ENCODE data around the gene RHOU. TPM values are rescaled to one million over a fixed set of nuclear protein-coding genes. Genes with fewer than 3 reads are reported as not detected.

Gene RHOU
- polyA plus RNA-seq, 1 donor from 2014 or later, result 13.0 TPM

DNA sequence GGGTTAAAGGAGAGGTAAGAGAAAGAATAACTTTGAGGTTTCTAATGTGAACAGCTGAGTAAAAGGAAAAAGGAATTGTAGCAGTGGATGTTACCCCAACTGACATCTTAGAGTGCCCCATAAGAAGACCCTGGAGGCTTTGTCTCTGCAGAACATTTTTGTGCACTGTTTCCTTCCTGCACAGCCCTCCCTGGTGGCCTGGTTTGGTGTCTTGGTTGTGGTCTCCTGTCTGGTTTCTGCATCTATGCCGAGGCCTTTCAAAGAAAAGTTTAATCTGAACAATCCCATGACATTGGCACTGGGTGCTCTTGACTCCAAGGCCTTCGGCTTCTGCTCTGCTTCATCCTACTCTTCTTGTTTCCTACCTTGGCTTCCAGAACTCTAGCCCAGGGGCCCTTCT lies 57.8 kb downstream of the RHOU start:
- Histone ChIP-seq H2AFZ (ENCODE audit: low read depth, low read length) (no peak overlapping the region), H3K9me2 (ENCODE audit: insufficient read depth, low read length) (no peaks in the 10 kb centered on the region), H3K36me3 (ENCODE audit: insufficient read depth, low read length) (no peaks in the 10 kb centered on the region), H3K27ac (ENCODE audit: low read length) (no peak overlapping the region), H3F3A (ENCODE audit: insufficient read depth, low read length, poor library complexity, severe bottlenecking) (no peaks in the 10 kb centered on the region), H4K20me1 (ENCODE audit: insufficient read depth) (no peaks in the 10 kb centered on the region), H3K9me3 (ENCODE audit: low read length) (no peaks in the 10 kb centered on the region), H3K27me3 (ENCODE audit: insufficient read depth, low read depth, low read length) (no peaks in the 10 kb centered on the region), H3K79me2 (replicated peaks; ENCODE audit: insufficient read depth, low read length) (no peaks in the 10 kb centered on the region), H3K9ac (ENCODE audit: low read length) (no peak overlapping the region), H3K4me2 (ENCODE audit: low read length) (no peak overlapping the region), H3K4me3 (ENCODE audit: low read length) (no peak overlapping the region)
- TF ChIP-seq SMC3 (conservative IDR thresholded peaks at IDR 0.05; ENCODE audit: poor library complexity) (no peak), TAF1 (IDR thresholded peaks at IDR 0.05; ENCODE audit: low read depth) (no peak), EP300 (conservative IDR thresholded peaks at IDR 0.05; ENCODE audit: poor library complexity, severe bottlenecking) (no peak), MXI1 (conservative IDR thresholded peaks at IDR 0.05; ENCODE audit: poor library complexity, severe bottlenecking) (no peak), EZH2 (IDR thresholded peaks at IDR 0.05; ENCODE audit: borderline replicate concordance, insufficient read depth, low read length, poor library complexity, severe bottlenecking) (no peak), CTCF (IDR thresholded peaks at IDR 0.05; ENCODE audit: poor library complexity, severe bottlenecking) (no peak), POLR2AphosphoS5 (IDR thresholded peaks at IDR 0.05) (no peak), RAD21 (conservative IDR thresholded peaks at IDR 0.05) (no peak)
- TF ChIP-seq, protein P1, sequence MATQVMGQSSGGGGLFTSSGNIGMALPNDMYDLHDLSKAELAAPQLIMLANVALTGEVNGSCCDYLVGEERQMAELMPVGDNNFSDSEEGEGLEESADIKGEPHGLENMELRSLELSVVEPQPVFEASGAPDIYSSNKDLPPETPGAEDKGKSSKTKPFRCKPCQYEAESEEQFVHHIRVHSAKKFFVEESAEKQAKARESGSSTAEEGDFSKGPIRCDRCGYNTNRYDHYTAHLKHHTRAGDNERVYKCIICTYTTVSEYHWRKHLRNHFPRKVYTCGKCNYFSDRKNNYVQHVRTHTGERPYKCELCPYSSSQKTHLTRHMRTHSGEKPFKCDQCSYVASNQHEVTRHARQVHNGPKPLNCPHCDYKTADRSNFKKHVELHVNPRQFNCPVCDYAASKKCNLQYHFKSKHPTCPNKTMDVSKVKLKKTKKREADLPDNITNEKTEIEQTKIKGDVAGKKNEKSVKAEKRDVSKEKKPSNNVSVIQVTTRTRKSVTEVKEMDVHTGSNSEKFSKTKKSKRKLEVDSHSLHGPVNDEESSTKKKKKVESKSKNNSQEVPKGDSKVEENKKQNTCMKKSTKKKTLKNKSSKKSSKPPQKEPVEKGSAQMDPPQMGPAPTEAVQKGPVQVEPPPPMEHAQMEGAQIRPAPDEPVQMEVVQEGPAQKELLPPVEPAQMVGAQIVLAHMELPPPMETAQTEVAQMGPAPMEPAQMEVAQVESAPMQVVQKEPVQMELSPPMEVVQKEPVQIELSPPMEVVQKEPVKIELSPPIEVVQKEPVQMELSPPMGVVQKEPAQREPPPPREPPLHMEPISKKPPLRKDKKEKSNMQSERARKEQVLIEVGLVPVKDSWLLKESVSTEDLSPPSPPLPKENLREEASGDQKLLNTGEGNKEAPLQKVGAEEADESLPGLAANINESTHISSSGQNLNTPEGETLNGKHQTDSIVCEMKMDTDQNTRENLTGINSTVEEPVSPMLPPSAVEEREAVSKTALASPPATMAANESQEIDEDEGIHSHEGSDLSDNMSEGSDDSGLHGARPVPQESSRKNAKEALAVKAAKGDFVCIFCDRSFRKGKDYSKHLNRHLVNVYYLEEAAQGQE (IDR thresholded peaks at IDR 0.05; ENCODE audit: borderline replicate concordance), result no peak

DNA sequence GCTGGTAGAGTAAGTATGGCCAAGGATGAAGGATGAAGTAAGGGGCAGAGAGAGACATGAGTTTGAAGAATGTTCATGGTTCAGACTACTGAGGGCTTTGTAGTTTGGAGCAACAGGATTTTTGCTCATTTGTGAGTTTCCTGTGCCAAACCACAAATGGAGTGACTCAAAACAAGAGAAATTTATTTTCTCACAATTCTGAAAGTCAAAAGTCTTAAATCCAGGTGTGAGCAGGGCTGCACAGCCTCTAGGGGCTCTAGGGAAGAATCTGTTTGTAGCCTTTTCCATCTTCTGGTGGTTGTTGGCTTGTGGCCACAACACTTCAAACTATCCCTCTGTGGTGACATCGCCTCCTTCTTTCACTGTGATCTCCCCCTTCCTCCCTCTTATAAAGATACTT lies 58.9 kb downstream of the RHOU start:
- H3K27ac ChIP-seq (ENCODE audit: low read length), result no peak overlapping the region
- no peaks in the 10 kb centered on the region for H3K9me3 ChIP-seq (ENCODE audit: low read length)
- no peaks in the 10 kb centered on the region for H3F3A ChIP-seq (ENCODE audit: insufficient read depth, low read length, poor library complexity, severe bottlenecking)
- H3K4me3 ChIP-seq (ENCODE audit: low read length), result no peak overlapping the region
- no peaks in the 10 kb centered on the region for H3K9me2 ChIP-seq (ENCODE audit: insufficient read depth, low read length)
- no peaks in the 10 kb centered on the region for H4K20me1 ChIP-seq (ENCODE audit: insufficient read depth)
- H2AFZ ChIP-seq (ENCODE audit: low read depth, low read length), result no peak overlapping the region
- H3K27me3 ChIP-seq (ENCODE audit: insufficient read depth, low read depth, low read length), result no peaks in the 10 kb centered on the region
- TF ChIP-seq, protein P1 (IDR thresholded peaks at IDR 0.05; ENCODE audit: borderline replicate concordance), result no peak
- TF ChIP-seq EP300 (conservative IDR thresholded peaks at IDR 0.05; ENCODE audit: poor library complexity, severe bottlenecking) (no peak), MXI1 (conservative IDR thresholded peaks at IDR 0.05; ENCODE audit: poor library complexity, severe bottlenecking) (no peak), POLR2AphosphoS5 (IDR thresholded peaks at IDR 0.05) (no peak), CTCF (IDR thresholded peaks at IDR 0.05; ENCODE audit: poor library complexity, severe bottlenecking) (no peak)
- no peak overlapping the region for H3K9ac ChIP-seq (ENCODE audit: low read length)
- H3K36me3 ChIP-seq (ENCODE audit: insufficient read depth, low read length), result no peaks in the 10 kb centered on the region
- no peaks in the 10 kb centered on the region for H3K79me2 ChIP-seq (replicated peaks; ENCODE audit: insufficient read depth, low read length)
- H3K4me2 ChIP-seq (ENCODE audit: low read length), result no peak overlapping the region

Measured in neural cell (in vitro differentiated cells).